PFSK-1 (cell line): ENCODE results near the gene MRPL14.

Experiments
- FOXP2 ChIP-seq: optimal IDR thresholded peaks from 2 replicates; pipeline ENCODE3; 2011; ENCODE audit warnings: borderline replicate concordance, control low read depth, inconsistent platforms; ENCODE audit not compliant: insufficient read depth; ENCODE audit errors: extremely low read length, extremely low read depth
- POLR2AphosphoS5 ChIP-seq: IDR thresholded peaks from 2 replicates; pipeline ENCODE4 v1.6.1; 2012; ENCODE audit warnings: low read depth, mild to moderate bottlenecking, control low read depth, low read length, moderate library complexity
- REST ChIP-seq, 2 experiments: IDR thresholded peaks; 2 replicates each; pipeline versions ENCODE4 v1.6.1 to v1.8.0; 2011 to 2012; ENCODE audit warnings: low read depth in 2 of 2, low read length in 2 of 2, control low read depth in 1 of 2, inconsistent platforms in 1 of 2, mild to moderate bottlenecking in 1 of 2, moderate library complexity in 1 of 2; ENCODE audit not compliant: insufficient read depth in 1 of 2
- SIN3A ChIP-seq: IDR thresholded peaks from 2 replicates; pipeline ENCODE4 v1.6.1; 2012; ENCODE audit warnings: mild to moderate bottlenecking, low read length, moderate library complexity, borderline replicate concordance; ENCODE audit not compliant: insufficient read depth
- TAF1 ChIP-seq: IDR thresholded peaks from 2 replicates; pipeline ENCODE4 v1.6.1; 2012; ENCODE audit warnings: low read length, control low read depth, borderline replicate concordance; ENCODE audit not compliant: insufficient read depth

DNA sequence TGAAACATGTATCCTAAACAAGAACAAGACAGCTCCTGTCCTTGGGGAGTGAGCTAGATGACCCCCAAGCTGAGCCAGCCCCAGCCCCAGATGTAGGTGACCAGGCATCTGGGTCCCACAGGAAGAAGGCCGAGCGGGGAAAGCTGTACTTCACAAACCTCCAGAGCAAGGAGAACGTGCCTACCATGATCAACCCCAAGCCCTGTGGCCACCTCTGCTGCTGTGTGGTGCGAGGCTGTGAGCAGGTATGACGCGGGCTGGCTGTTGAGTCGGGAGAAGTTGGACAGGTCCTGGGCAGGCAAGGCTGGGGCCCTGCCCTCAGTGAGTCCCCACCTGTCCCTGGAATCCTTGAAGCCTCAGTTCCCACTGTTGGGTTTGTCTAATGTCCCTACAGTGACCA lies 20.0 kb upstream of the MRPL14 start:
- TF ChIP-seq REST (IDR thresholded peaks at IDR 0.05; ENCODE audit: insufficient read depth in 1 of 2, low read depth in 2 of 2, low read length in 2 of 2): no peak
- TF ChIP-seq POLR2AphosphoS5: no peak
- TF ChIP-seq TAF1: no peak
- TF ChIP-seq SIN3A: no peak
- TF ChIP-seq FOXP2: no peak
